ENCODE results near the gene ZC3HAV1L.

DNA sequence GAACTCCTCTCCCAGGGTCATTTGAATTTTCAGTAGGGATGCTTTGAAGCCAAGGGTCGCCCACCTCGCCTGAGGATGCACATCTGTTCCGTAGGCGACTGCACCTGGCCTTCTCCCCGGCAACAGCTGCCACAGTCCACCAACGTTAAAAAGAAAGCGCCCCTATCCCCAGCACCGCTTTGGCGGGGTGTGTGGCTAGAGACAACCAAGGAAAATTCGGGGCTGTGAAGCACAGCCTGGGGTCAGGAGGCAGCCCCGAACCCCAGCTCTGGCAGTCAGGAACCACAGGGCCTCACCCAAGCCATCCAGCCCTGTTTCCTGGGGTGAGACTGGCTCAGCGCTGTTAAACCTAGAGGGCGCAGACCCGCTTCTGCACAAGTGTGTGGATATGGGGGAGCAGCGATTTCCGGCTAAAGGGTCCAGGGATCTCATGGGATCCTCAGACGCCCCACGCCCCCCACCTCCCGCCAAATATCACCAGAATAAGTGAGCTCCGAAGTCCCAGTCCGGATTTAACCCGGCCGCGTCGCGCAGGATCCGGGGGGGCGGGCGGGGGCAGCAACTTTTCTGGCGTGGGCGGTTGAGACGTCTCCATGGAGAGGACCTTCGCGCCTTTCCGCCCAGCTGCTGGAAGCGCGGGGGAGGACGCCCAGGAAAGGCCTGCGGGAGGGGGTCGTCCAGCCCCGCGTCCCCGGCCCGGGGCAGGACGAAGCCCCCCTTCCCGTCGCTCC lies 822 bp downstream of the ZC3HAV1L start:
- TF ChIP-seq, protein P1, sequence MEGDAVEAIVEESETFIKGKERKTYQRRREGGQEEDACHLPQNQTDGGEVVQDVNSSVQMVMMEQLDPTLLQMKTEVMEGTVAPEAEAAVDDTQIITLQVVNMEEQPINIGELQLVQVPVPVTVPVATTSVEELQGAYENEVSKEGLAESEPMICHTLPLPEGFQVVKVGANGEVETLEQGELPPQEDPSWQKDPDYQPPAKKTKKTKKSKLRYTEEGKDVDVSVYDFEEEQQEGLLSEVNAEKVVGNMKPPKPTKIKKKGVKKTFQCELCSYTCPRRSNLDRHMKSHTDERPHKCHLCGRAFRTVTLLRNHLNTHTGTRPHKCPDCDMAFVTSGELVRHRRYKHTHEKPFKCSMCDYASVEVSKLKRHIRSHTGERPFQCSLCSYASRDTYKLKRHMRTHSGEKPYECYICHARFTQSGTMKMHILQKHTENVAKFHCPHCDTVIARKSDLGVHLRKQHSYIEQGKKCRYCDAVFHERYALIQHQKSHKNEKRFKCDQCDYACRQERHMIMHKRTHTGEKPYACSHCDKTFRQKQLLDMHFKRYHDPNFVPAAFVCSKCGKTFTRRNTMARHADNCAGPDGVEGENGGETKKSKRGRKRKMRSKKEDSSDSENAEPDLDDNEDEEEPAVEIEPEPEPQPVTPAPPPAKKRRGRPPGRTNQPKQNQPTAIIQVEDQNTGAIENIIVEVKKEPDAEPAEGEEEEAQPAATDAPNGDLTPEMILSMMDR (IDR thresholded peaks at IDR 0.05): no peak
- TF ChIP-seq POLR2A (IDR thresholded peaks at IDR 0.05): no peak

Measured in body of pancreas (tissue), 4 donors.